ENCODE measurements around the gene FGD3.

DNA sequence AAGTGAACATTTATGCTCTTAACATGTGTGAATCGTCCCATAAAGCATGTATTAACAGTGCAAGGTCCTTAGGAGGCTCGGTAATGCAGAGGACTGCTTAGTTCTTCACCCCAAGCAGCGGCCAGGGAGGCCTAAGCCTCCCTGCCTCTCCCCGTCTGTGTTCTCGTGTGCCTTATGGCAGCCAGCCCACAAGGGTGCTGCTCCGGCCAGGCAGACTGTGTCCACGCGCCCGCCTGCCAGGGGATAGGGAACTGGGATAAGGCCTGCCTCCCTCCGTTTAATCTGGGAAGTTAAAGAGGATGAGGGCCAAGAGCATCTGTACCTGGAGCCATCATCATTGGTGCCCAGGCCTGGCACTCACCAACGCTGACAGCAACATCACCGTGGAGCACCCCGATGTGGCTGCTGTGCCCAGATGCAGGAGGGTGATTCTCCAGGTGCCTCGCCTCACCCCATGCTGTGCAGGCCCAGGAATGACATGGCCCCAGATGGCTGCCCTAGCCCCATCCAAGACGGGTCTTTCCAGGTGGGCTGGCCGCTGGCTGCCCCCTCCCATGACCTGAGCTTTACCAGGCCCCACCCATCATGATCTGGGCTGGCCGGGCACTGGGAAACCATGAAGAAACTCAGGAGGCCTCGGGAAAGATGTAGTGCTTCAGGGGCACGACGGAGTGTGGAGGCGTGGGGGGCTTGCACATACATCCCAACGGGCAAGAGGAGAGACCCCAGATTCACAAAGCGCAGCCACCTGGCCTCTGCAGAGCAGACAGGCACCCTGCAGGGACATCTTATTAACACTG lies 75.6 kb downstream of the FGD3 start:
- TF ChIP-seq, protein P1, sequence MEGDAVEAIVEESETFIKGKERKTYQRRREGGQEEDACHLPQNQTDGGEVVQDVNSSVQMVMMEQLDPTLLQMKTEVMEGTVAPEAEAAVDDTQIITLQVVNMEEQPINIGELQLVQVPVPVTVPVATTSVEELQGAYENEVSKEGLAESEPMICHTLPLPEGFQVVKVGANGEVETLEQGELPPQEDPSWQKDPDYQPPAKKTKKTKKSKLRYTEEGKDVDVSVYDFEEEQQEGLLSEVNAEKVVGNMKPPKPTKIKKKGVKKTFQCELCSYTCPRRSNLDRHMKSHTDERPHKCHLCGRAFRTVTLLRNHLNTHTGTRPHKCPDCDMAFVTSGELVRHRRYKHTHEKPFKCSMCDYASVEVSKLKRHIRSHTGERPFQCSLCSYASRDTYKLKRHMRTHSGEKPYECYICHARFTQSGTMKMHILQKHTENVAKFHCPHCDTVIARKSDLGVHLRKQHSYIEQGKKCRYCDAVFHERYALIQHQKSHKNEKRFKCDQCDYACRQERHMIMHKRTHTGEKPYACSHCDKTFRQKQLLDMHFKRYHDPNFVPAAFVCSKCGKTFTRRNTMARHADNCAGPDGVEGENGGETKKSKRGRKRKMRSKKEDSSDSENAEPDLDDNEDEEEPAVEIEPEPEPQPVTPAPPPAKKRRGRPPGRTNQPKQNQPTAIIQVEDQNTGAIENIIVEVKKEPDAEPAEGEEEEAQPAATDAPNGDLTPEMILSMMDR (IDR thresholded peaks at IDR 0.05; ENCODE audit: insufficient read depth, low read depth, low read length), result no peak
- no peak for TF ChIP-seq EZH2 (IDR thresholded peaks at IDR 0.05; ENCODE audit: insufficient read depth, low read length)

All from astrocyte (in vitro differentiated cells and primary cell).